GM19328 (cell line): ENCODE data around the gene TNRC18.
"Not testable (repeated sequence)": the region's sequence is repeated elsewhere in the genome, so short reads cannot be mapped to it uniquely, and the experiment has no call there.

ENCODE experiments used
- ATAC-seq: cut with Tn5 transposase; IDR thresholded peaks from one replicate; pipeline ENCODE4 v1.9.1; 2021; ENCODE audit warnings: mild to moderate bottlenecking, moderate library complexity; ENCODE audit not compliant: unreplicated experiment

The TNRC18 gene

GRCh38 chr7:5275510-5275909, 148.1 kb downstream of the TNRC18 start:
- not testable (repeated sequence) for ATAC-seq

GRCh38 chr7:5274985-5275431, 148.6 kb downstream of the TNRC18 start:
- ATAC-seq = not testable (repeated sequence)

DNA sequence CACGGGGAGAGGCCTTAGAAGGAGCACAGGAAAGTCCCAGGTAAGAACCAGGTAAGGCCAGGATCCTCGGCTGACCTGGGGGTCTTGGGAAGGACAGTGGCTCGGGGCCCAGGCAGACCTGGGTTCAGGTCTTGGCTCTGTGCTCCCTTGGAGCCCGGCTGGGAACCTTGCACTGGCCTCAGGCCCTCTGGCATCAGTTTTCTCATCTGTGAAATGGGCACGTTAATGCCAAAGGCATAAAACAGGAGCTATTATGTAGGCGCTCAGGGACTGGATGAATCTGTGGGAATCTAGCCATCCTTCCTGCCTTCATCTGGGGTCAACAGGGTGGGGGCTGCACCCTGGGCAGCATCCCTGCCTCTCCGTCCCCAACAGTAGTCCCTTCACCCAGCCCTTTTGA, 149.2 kb downstream of the TNRC18 start:
- ATAC-seq = no peak

GRCh38 chr7:5273831-5274405, 149.7 kb downstream of the TNRC18 start:
- not testable (repeated sequence) for ATAC-seq

DNA sequence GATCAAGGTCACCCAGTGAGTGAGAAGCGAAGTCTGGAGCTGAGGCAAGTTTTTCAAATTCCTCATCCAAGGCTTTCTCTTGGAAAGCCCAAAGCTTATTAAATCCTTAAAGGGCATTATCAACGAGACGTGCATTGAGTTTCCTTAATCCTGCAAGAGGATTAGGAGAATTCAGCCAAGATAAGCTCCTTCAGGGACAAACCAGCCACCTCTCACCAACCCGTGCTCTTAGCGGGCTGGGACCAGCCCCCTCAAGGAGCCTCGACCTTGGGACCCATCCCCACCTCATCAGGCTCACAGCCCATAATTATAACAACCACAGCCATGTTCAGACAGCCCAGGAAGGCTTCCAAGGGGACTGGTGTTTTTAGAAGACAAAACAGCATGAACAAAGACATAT, 152.8 kb downstream of the TNRC18 start:
- no peak for ATAC-seq

DNA sequence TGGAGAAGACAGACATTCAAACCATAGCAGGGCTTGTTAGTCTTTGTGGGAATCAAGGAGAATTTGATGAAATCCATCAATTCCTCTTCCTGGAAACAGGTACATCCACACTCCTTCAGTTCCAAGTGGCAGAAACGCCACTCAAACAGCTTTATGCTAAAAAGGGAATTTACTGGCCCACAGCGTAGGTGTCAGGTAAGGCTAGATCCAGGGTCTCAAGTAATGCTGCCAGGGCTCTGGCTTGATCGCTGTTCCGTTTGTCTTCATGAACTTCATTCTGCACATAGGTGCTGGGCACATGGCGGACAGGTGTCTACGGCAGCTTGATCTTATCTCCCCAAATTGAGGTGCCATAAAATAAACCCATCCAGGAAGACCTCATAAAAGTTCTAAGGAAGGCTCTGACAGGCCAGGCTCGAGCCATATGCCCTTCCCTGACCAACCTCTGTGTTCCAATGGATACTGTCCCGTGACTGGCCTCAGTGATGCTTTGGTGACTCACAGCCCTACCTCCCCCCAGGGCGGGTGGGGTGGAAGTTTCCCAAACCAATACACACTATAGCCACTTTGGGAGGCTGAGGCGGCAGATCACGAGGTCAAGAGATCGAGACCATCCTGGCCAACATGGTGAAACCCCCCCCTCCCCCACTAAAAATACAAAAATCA, 153.5 kb downstream of the TNRC18 start:
- ATAC-seq = not testable (repeated sequence)

- ATAC-seq = not testable (repeated sequence)
These were observed 155.8 kb downstream of the TNRC18 start for GRCh38 chr7:5267829-5268228.

- no peak for ATAC-seq
These were observed 157.2 kb downstream of the TNRC18 start for GRCh38 chr7:5266191-5267028.

- no peak for ATAC-seq
These were observed 158.1 kb downstream of the TNRC18 start for GRCh38 chr7:5265320-5266190.

DNA sequence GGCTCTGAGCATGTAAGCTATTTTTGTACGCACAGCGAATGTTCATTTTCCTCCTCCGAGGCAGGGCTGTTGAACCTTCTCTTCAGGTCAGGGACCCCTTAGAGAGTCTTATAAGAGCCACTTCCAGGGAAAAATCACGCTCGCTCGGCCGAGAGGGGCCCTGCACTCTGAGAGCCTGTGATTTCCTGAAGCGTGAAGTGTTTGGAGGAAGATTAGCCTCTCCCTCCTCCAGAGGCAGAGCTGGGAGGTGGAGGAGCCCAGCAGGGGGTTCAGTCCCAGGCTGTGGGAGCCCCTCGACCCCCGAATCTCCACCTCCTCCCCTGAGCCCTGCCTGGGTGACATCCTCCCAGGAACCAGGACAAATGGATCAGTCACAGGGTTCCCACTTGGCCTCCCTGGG, 160.6 kb downstream of the TNRC18 start:
- not testable (repeated sequence) for ATAC-seq

GRCh38 chr7:5260530-5261068, 163.0 kb downstream of the TNRC18 start:
- not testable (repeated sequence) for ATAC-seq
